HepG2 (cell line): ENCODE data around the gene PCGF3. TPM values are rescaled to one million over a fixed set of nuclear protein-coding genes. Genes with fewer than 3 reads are reported as not detected.

Source experiments
- GFI1 ChIP-seq: sonication (generic); formaldehyde crosslinking; IDR thresholded peaks from 2 replicates; pipeline ENCODE4 v1.5.0; 2020; ENCODE audit warnings: missing genetic modification reagents, mild to moderate bottlenecking, borderline replicate concordance
- HMG20A ChIP-seq: IDR thresholded peaks from 2 replicates; pipeline ENCODE4 v1.6.1; 2016; ENCODE audit warnings: borderline replicate concordance
- IRF2 ChIP-seq: IDR thresholded peaks from 2 replicates; pipeline ENCODE4 v1.6.1; 2018; ENCODE audit warnings: missing genetic modification reagents, missing compliant biosample characterization
- KDM1A ChIP-seq: IDR thresholded peaks from 2 replicates; pipeline ENCODE4 v1.6.1; 2016; ENCODE audit warnings: missing compliant biosample characterization
- KLF9 ChIP-seq: IDR thresholded peaks from 2 replicates; pipeline ENCODE4 v1.6.1; 2016; ENCODE audit warnings: low read depth
- ZNF33B ChIP-seq: sonication (generic); formaldehyde crosslinking; IDR thresholded peaks from 2 replicates; pipeline ENCODE4 v1.5.1; 2020; ENCODE audit warnings: mild to moderate bottlenecking, missing genetic modification reagents
- ZNF451 ChIP-seq: sonication (generic); formaldehyde crosslinking; IDR thresholded peaks from 2 replicates; pipeline ENCODE4 v1.5.0; 2020; ENCODE audit warnings: mild to moderate bottlenecking, missing genetic modification reagents
- polyA plus RNA-seq, 8 experiments: library from polyadenylated mRNA; depleted of rRNA in 3 of 8; stranded (reverse) in 7 of 8; unstranded in 1 of 8; fragments of >200 nt; fragmentation: Illumina TruSeq in 4 of 8; extraction: Trizol in 4 of 8; gene quantifications; 2 replicates each; pipeline versions ENCODE4 v1.2.1 to v1.2.3, GENCODE V29; 2011 to 2016; ENCODE audit warnings: low read depth in 4 of 8, missing spikeins in 1 of 8, mixed read lengths in 1 of 8; ENCODE audit not compliant: insufficient read depth in 1 of 8
- total RNA-seq, 5 experiments: library from RNA; depleted of rRNA; stranded (reverse); fragments of >200 nt; fragmentation: Illumina TruSeq; extraction: Trizol; gene quantifications; 2 replicates each; pipeline ENCODE4 v1.2.3, GENCODE V29; 2016; ENCODE audit warnings: low read depth in 1 of 5
- TF ChIP-seq, protein P1 (sequence below): sonication (generic); formaldehyde crosslinking; IDR thresholded peaks from 2 replicates; pipeline ENCODE4 v1.4.0; 2020; ENCODE audit warnings: missing genetic modification reagents, borderline replicate concordance
- TF ChIP-seq, protein P2 (sequence below), 2 experiments: IDR thresholded peaks; 2 replicates each; pipeline ENCODE4 v1.6.1; 2011 to 2012; ENCODE audit warnings: low read length in 2 of 2, borderline replicate concordance in 1 of 2, low read depth in 1 of 2, mild to moderate bottlenecking in 1 of 2, moderate library complexity in 1 of 2
- TF ChIP-seq, protein P3 (sequence below): sonication (generic); formaldehyde crosslinking; IDR thresholded peaks from 2 replicates; pipeline ENCODE4 v1.8.0; 2022; ENCODE audit warnings: missing genetic modification reagents, mild to moderate bottlenecking, borderline replicate concordance
- TF ChIP-seq, protein P4 (sequence below): sonication (generic); formaldehyde crosslinking; IDR thresholded peaks from 2 replicates; pipeline ENCODE4 v1.8.0; 2022; ENCODE audit warnings: missing genetic modification reagents, mild to moderate bottlenecking, moderate library complexity, borderline replicate concordance
- TF ChIP-seq, protein P5 (sequence below): IDR thresholded peaks from 2 replicates; pipeline ENCODE4 v1.4.0; 2020; ENCODE audit warnings: mild to moderate bottlenecking, missing genetic modification reagents

PCGF3 gene
- total and polyA plus RNA-seq, 2 of the 13 experiments (the other 11 are each of a cell fraction or from before 2014, with no cell fraction given): 28.6 to 66.2 TPM

DNA sequence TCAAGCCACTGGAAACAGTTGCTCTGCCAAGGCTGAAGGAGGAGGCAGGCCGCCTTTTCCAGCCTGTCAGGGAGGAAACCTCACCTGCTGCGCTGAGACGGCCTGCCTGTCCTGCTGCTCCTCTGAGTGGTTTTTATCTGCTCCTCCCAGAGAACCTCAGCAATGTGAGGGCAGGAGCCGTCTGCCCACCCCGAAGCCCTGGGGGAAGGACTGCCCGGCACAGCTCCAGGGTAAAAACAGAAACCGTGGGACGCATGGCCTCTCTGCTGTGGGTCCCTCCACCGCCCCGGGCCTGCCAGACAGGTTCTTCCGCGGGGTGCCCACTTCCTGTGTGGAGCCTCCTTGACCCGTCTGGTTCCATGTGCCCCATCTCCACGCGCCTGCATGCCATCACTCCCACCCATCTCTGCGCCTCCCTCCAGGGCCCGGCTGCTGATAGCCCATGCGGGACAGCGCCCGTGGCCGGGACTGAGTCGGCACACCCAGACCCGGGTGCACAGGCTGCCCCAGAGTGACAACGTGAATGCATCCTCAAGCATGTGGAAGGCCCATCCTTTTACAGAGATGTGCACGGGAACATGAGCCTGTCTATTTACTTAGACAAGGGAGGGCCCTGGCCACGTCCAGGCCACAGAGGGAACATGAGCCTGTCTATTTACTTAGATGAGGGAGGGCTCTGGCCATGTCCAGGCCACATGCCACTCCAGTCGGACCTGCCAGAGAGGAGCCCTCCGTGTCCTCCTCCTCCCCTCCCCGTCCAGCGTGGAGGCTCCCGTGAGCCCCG lies 12.7 kb upstream of the PCGF3 start (continued):
- TF ChIP-seq GFI1 (CRISPR knock-in tag) (no peak), HMG20A (CRISPR knock-in tag) (peak; percentile 83; the same call in 1 of the 2 replicates), ZNF451 (CRISPR knock-in tag) (peak; percentile 66; the same call in 1 of the 2 replicates), KLF9 (CRISPR knock-in tag) (0 out of 2 replicates have a peak, but pooled peaks have one; percentile 69), IRF2 (CRISPR knock-in tag) (peak; percentile 84; the same call in 1 of the 2 replicates), KDM1A (peak; percentile 38; the same call in 1 of the 2 replicates), ZNF33B (CRISPR knock-in tag) (no peak)
- TF ChIP-seq, protein P1, sequence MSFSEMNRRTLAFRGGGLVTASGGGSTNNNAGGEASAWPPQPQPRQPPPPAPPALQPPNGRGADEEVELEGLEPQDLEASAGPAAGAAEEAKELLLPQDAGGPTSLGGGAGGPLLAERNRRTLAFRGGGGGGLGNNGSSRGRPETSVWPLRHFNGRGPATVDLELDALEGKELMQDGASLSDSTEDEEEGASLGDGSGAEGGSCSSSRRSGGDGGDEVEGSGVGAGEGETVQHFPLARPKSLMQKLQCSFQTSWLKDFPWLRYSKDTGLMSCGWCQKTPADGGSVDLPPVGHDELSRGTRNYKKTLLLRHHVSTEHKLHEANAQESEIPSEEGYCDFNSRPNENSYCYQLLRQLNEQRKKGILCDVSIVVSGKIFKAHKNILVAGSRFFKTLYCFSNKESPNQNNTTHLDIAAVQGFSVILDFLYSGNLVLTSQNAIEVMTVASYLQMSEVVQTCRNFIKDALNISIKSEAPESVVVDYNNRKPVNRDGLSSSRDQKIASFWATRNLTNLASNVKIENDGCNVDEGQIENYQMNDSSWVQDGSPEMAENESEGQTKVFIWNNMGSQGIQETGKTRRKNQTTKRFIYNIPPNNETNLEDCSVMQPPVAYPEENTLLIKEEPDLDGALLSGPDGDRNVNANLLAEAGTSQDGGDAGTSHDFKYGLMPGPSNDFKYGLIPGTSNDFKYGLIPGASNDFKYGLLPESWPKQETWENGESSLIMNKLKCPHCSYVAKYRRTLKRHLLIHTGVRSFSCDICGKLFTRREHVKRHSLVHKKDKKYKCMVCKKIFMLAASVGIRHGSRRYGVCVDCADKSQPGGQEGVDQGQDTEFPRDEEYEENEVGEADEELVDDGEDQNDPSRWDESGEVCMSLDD (CRISPR knock-in tag): no peak
- TF ChIP-seq, protein P2, sequence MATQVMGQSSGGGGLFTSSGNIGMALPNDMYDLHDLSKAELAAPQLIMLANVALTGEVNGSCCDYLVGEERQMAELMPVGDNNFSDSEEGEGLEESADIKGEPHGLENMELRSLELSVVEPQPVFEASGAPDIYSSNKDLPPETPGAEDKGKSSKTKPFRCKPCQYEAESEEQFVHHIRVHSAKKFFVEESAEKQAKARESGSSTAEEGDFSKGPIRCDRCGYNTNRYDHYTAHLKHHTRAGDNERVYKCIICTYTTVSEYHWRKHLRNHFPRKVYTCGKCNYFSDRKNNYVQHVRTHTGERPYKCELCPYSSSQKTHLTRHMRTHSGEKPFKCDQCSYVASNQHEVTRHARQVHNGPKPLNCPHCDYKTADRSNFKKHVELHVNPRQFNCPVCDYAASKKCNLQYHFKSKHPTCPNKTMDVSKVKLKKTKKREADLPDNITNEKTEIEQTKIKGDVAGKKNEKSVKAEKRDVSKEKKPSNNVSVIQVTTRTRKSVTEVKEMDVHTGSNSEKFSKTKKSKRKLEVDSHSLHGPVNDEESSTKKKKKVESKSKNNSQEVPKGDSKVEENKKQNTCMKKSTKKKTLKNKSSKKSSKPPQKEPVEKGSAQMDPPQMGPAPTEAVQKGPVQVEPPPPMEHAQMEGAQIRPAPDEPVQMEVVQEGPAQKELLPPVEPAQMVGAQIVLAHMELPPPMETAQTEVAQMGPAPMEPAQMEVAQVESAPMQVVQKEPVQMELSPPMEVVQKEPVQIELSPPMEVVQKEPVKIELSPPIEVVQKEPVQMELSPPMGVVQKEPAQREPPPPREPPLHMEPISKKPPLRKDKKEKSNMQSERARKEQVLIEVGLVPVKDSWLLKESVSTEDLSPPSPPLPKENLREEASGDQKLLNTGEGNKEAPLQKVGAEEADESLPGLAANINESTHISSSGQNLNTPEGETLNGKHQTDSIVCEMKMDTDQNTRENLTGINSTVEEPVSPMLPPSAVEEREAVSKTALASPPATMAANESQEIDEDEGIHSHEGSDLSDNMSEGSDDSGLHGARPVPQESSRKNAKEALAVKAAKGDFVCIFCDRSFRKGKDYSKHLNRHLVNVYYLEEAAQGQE (IDR thresholded peaks at IDR 0.05; ENCODE audit: borderline replicate concordance in 1 of 2, low read depth in 1 of 2, low read length in 2 of 2): no peak
- TF ChIP-seq, protein P3, sequence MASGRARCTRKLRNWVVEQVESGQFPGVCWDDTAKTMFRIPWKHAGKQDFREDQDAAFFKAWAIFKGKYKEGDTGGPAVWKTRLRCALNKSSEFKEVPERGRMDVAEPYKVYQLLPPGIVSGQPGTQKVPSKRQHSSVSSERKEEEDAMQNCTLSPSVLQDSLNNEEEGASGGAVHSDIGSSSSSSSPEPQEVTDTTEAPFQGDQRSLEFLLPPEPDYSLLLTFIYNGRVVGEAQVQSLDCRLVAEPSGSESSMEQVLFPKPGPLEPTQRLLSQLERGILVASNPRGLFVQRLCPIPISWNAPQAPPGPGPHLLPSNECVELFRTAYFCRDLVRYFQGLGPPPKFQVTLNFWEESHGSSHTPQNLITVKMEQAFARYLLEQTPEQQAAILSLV (CRISPR knock-in tag): no peak
- TF ChIP-seq, protein P4, sequence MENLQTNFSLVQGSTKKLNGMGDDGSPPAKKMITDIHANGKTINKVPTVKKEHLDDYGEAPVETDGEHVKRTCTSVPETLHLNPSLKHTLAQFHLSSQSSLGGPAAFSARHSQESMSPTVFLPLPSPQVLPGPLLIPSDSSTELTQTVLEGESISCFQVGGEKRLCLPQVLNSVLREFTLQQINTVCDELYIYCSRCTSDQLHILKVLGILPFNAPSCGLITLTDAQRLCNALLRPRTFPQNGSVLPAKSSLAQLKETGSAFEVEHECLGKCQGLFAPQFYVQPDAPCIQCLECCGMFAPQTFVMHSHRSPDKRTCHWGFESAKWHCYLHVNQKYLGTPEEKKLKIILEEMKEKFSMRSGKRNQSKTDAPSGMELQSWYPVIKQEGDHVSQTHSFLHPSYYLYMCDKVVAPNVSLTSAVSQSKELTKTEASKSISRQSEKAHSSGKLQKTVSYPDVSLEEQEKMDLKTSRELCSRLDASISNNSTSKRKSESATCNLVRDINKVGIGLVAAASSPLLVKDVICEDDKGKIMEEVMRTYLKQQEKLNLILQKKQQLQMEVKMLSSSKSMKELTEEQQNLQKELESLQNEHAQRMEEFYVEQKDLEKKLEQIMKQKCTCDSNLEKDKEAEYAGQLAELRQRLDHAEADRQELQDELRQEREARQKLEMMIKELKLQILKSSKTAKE (CRISPR knock-in tag): peak; percentile 40; the same call in 1 of the 2 replicates
- TF ChIP-seq, protein P5, sequence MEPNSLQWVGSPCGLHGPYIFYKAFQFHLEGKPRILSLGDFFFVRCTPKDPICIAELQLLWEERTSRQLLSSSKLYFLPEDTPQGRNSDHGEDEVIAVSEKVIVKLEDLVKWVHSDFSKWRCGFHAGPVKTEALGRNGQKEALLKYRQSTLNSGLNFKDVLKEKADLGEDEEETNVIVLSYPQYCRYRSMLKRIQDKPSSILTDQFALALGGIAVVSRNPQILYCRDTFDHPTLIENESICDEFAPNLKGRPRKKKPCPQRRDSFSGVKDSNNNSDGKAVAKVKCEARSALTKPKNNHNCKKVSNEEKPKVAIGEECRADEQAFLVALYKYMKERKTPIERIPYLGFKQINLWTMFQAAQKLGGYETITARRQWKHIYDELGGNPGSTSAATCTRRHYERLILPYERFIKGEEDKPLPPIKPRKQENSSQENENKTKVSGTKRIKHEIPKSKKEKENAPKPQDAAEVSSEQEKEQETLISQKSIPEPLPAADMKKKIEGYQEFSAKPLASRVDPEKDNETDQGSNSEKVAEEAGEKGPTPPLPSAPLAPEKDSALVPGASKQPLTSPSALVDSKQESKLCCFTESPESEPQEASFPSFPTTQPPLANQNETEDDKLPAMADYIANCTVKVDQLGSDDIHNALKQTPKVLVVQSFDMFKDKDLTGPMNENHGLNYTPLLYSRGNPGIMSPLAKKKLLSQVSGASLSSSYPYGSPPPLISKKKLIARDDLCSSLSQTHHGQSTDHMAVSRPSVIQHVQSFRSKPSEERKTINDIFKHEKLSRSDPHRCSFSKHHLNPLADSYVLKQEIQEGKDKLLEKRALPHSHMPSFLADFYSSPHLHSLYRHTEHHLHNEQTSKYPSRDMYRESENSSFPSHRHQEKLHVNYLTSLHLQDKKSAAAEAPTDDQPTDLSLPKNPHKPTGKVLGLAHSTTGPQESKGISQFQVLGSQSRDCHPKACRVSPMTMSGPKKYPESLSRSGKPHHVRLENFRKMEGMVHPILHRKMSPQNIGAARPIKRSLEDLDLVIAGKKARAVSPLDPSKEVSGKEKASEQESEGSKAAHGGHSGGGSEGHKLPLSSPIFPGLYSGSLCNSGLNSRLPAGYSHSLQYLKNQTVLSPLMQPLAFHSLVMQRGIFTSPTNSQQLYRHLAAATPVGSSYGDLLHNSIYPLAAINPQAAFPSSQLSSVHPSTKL (CRISPR knock-in tag): peak; percentile 91
